Astrocyte (in vitro differentiated cells and primary cell): Measurements from ENCODE around the gene PTPN14. TPM values are rescaled to one million over a fixed set of nuclear protein-coding genes. Genes with fewer than 3 reads are reported as not detected.

Source experiments
- DNase-seq: peaks from one replicate; pipeline ENCODE4 v3.0.0-alpha.2; 2010; ENCODE audit warnings: low read depth
- FAIRE-seq: peaks from 2 replicates; lab custom pipeline; 2011; peaks lifted over from hg19 to GRCh38; lab: Jason Lieb, UNC
- H2AFZ ChIP-seq: 2 replicates; pipeline ENCODE4 v1.6.0; 2012; ENCODE audit warnings: low read depth, low read length, inconsistent platforms
- H3K27ac ChIP-seq: 2 replicates; pipeline ENCODE4 v1.5.1; 2011; ENCODE audit warnings: low read depth, low read length, inconsistent platforms
- H3K27me3 ChIP-seq: 2 replicates; pipeline ENCODE4 v1.6.0; 2011; ENCODE audit warnings: low read length, inconsistent platforms; ENCODE audit not compliant: insufficient read depth
- H3K36me3 ChIP-seq: 2 replicates; pipeline ENCODE4 v1.5.1; 2011; ENCODE audit warnings: low read length, inconsistent platforms; ENCODE audit not compliant: insufficient read depth
- H3K4me1 ChIP-seq: 2 replicates; pipeline ENCODE4 v1.5.1; 2011; ENCODE audit warnings: low read length, inconsistent platforms; ENCODE audit not compliant: insufficient read depth
- H3K4me2 ChIP-seq: 2 replicates; pipeline ENCODE4 v1.6.0; 2012; ENCODE audit warnings: low read length, inconsistent platforms
- H3K4me3 ChIP-seq: 2 replicates; pipeline ENCODE4 v1.5.1; 2011; ENCODE audit warnings: low read depth, mild to moderate bottlenecking, low read length, inconsistent platforms; ENCODE audit not compliant: insufficient read depth
- H3K79me2 ChIP-seq: 2 replicates; pipeline ENCODE4 v1.6.0; 2012; ENCODE audit warnings: mild to moderate bottlenecking, low read length, inconsistent platforms; ENCODE audit not compliant: insufficient read depth
- H3K9ac ChIP-seq: 2 replicates; pipeline ENCODE4 v1.6.0; 2012; ENCODE audit warnings: mild to moderate bottlenecking, low read length, inconsistent platforms
- H3K9me3 ChIP-seq: 2 replicates; pipeline ENCODE4 v1.5.1; 2012; ENCODE audit warnings: low read depth, mild to moderate bottlenecking, low read length, inconsistent platforms; ENCODE audit not compliant: insufficient read depth
- H4K20me1 ChIP-seq: 2 replicates; pipeline ENCODE4 v1.6.0; 2012; ENCODE audit warnings: low read length, inconsistent platforms; ENCODE audit not compliant: insufficient read depth
- H3K27ac Mint-ChIP-seq: one replicate; pipeline ENCODE4 v1.8.0; 2021; ENCODE audit warnings: mild to moderate bottlenecking, mixed read lengths; ENCODE audit not compliant: unreplicated experiment
- H3K27me3 Mint-ChIP-seq: one replicate; pipeline ENCODE4 v1.8.0; 2021; ENCODE audit warnings: low read depth, mixed read lengths; ENCODE audit not compliant: unreplicated experiment
- H3K36me3 Mint-ChIP-seq: one replicate; pipeline ENCODE4 v1.8.0; 2021; ENCODE audit warnings: low read depth, mixed read lengths; ENCODE audit not compliant: unreplicated experiment
- H3K4me1 Mint-ChIP-seq: one replicate; pipeline ENCODE4 v1.8.0; 2021; ENCODE audit warnings: low read depth, mixed read lengths; ENCODE audit not compliant: unreplicated experiment
- H3K4me3 Mint-ChIP-seq: one replicate; pipeline ENCODE4 v1.8.0; 2021; ENCODE audit warnings: mild to moderate bottlenecking, moderate library complexity, mixed read lengths; ENCODE audit not compliant: unreplicated experiment
- H3K9me3 Mint-ChIP-seq: one replicate; pipeline ENCODE4 v1.8.0; 2021; ENCODE audit warnings: mild to moderate bottlenecking, mixed read lengths; ENCODE audit not compliant: unreplicated experiment
- EZH2 ChIP-seq: IDR thresholded peaks from 2 replicates; pipeline ENCODE4 v1.6.1; 2012; ENCODE audit warnings: mild to moderate bottlenecking, low read length, inconsistent platforms; ENCODE audit not compliant: insufficient read depth
- total RNA-seq: library from RNA; stranded (reverse); gene quantifications from 2 replicates; pipeline ENCODE4 v1.2.1, GENCODE V29; 2021
- TF ChIP-seq, protein P1 (sequence below): IDR thresholded peaks from 2 replicates; pipeline ENCODE4 v1.5.1; 2011; ENCODE audit warnings: low read depth, mild to moderate bottlenecking, inconsistent platforms, low read length, moderate library complexity; ENCODE audit not compliant: insufficient read depth

Gene PTPN14
- total RNA-seq, 1 donor from 2014 or later = 177 TPM

DNA sequence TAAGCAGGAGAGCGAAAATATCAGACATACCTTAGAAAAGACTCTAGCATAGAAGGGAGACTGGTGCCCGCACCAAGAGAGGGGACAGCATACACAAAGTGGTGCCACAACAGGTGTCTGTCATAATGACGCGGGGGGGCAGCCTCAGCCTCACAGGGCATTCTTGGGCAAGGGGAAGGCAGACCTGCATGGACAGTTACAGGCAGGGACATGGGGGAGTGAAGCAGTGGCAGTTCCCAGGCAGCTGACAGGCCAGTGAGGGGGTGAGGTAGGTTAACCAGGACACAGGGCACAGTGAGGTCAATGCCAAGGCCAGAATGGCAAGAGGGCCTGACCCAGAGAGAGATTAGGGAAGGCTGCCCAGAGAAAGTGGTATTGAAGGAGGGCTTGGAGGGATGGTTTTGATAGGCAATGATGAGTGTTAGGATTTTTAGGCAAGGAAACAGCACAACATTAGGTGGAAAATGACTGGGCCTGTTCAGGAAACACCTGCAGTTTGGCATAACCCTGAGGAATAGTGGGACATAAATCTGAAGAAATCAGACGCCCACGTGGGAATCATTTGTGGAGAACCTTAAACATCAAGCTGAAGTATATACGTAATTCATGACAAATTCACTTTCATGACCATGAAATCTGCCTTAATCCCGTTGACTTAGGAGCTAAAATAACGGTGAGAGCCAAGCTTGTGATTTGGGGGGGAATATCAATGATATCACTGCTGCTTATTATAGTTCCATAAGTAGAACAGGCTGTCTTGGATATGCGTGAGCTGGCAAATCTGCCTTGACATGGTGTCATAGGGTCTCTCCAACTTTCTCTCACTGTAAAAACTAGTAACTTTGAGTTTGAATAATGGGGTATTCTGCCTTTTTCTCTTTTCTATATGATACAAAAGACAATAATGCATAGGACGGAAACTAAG is 8.9 kb downstream of the PTPN14 start:
- Histone ChIP-seq H3K27me3 (no peaks in the 10 kb centered on the region), H2AFZ (no peak overlapping the region), H3K9ac (no peak overlapping the region), H3K4me3 (no peak overlapping the region), H3K27ac (no peak overlapping the region), H3K79me2 (peaks cover 100% of the 10 kb centered on the region), H3K36me3 (peaks cover 9% of the 10 kb centered on the region), H3K4me1 (peaks cover 15% of the 10 kb centered on the region), H3K4me2 (no peak overlapping the region), H3K9me3 (no peaks in the 10 kb centered on the region), H4K20me1 (peaks cover 98% of the 10 kb centered on the region)
- H3K9me3 Mint-ChIP-seq = no peaks in the 10 kb centered on the region
- peaks cover 63% of the 10 kb centered on the region for H3K4me1 Mint-ChIP-seq
- TF ChIP-seq, protein P1, sequence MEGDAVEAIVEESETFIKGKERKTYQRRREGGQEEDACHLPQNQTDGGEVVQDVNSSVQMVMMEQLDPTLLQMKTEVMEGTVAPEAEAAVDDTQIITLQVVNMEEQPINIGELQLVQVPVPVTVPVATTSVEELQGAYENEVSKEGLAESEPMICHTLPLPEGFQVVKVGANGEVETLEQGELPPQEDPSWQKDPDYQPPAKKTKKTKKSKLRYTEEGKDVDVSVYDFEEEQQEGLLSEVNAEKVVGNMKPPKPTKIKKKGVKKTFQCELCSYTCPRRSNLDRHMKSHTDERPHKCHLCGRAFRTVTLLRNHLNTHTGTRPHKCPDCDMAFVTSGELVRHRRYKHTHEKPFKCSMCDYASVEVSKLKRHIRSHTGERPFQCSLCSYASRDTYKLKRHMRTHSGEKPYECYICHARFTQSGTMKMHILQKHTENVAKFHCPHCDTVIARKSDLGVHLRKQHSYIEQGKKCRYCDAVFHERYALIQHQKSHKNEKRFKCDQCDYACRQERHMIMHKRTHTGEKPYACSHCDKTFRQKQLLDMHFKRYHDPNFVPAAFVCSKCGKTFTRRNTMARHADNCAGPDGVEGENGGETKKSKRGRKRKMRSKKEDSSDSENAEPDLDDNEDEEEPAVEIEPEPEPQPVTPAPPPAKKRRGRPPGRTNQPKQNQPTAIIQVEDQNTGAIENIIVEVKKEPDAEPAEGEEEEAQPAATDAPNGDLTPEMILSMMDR = no peak
- TF ChIP-seq EZH2 = no peak
- peak overlapping the region; percentile 12 for H3K4me3 Mint-ChIP-seq
- H3K27me3 Mint-ChIP-seq = no peaks in the 10 kb centered on the region
- FAIRE-seq (no peak), DNase-seq (no peak)
- peaks cover 6% of the 10 kb centered on the region for H3K36me3 Mint-ChIP-seq
- H3K27ac Mint-ChIP-seq = no peak overlapping the region

DNA sequence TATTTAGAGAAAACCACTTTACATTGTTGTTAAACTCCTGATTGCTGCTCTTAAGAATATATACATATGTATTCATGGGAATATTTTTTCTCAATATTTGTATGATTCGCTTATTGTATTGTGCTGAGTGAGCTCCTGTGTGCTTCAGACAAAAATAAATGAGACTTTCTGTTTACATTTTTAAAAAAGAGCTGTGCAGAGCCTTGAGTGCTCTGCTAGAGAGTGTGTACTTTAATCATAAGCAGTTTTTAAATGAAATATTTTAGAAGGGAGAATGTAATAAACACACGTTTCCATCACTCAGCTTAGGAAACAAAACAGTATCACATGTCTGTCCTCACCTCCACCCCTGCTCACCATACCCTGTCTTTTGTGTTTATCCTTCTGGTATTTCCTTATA is 9.7 kb downstream of the PTPN14 start:
- no peaks in the 10 kb centered on the region for H3K27me3 ChIP-seq
- TF ChIP-seq EZH2 = no peak
- TF ChIP-seq, protein P1 = no peak
- H3K79me2 ChIP-seq = peaks cover 100% of the 10 kb centered on the region
- Mint-ChIP-seq H3K27ac (no peak overlapping the region), H3K4me1 (peaks cover 63% of the 10 kb centered on the region), H3K27me3 (no peaks in the 10 kb centered on the region), H3K9me3 (no peaks in the 10 kb centered on the region), H3K4me3 (no peak overlapping the region), H3K36me3 (peaks cover 6% of the 10 kb centered on the region)
- no peak overlapping the region for H3K27ac ChIP-seq
- FAIRE-seq (no peak), DNase-seq (no peak)
- peaks cover 9% of the 10 kb centered on the region for H3K36me3 ChIP-seq
- H3K4me3 ChIP-seq = no peak overlapping the region
- H3K9me3 ChIP-seq = no peaks in the 10 kb centered on the region
- peaks cover 98% of the 10 kb centered on the region for H4K20me1 ChIP-seq
- H2AFZ ChIP-seq = no peak overlapping the region
- no peak overlapping the region for H3K4me2 ChIP-seq
- peaks cover 9% of the 10 kb centered on the region for H3K4me1 ChIP-seq
- H3K9ac ChIP-seq = no peak overlapping the region

DNA sequence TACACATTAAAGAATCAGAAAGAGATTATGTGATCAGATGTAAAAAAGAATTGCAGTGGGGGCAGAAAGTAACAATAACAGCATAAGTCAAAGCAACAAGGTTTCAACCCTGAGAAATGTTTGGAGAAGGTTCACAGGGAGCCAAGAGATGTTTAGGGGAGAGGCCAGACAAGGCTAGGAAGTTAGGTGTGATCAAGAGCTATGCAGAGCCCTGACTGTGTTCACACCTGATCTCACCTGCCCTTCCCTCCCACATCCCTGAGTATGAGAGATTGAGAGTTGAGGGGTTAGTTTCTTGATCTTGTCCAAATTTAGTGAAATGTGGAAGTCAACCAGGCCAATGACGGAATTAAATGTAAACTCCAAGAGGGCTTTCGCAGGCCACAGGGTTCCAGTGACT is 10.2 kb downstream of the PTPN14 start:
- no peaks in the 10 kb centered on the region for H3K9me3 ChIP-seq
- DNase-seq = no peak
- Mint-ChIP-seq H3K9me3 (no peaks in the 10 kb centered on the region), H3K27ac (no peak overlapping the region), H3K27me3 (no peaks in the 10 kb centered on the region), H3K4me3 (no peak overlapping the region), H3K4me1 (peaks cover 58% of the 10 kb centered on the region), H3K36me3 (peaks cover 4% of the 10 kb centered on the region)
- H3K4me1 ChIP-seq = peaks cover 9% of the 10 kb centered on the region
- no peak overlapping the region for H3K4me3 ChIP-seq
- H4K20me1 ChIP-seq = peaks cover 96% of the 10 kb centered on the region
- H2AFZ ChIP-seq = no peak overlapping the region
- no peak for TF ChIP-seq EZH2
- TF ChIP-seq, protein P1 = no peak
- FAIRE-seq = no peak
- no peak overlapping the region for H3K27ac ChIP-seq
- H3K27me3 ChIP-seq = no peaks in the 10 kb centered on the region
- no peak overlapping the region for H3K4me2 ChIP-seq
- peaks cover 100% of the 10 kb centered on the region for H3K79me2 ChIP-seq
- peaks cover 7% of the 10 kb centered on the region for H3K36me3 ChIP-seq
- H3K9ac ChIP-seq = no peak overlapping the region
